ENCODE measurements around the gene NIPAL4.

DNA sequence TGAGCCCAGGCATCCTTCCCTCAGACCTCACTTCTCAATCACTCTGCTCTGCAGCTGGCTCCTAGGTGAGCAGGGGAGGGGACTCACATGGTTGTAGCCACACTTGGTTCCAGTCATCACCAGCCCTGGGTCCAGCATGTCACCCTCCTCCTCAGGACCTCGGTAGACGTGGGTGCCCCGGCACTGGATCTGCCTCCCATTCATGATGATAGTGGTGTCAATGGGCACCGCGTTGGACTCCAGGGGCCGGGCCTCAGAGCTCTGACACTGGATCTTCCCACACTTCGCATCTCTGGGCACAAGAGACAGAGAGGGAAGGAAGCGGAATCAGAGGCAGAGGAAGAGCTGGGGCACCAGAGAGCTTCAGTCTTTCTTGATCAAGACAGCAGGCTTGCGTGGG lies 32.9 kb downstream of the NIPAL4 start:
- TF ChIP-seq, protein P1, sequence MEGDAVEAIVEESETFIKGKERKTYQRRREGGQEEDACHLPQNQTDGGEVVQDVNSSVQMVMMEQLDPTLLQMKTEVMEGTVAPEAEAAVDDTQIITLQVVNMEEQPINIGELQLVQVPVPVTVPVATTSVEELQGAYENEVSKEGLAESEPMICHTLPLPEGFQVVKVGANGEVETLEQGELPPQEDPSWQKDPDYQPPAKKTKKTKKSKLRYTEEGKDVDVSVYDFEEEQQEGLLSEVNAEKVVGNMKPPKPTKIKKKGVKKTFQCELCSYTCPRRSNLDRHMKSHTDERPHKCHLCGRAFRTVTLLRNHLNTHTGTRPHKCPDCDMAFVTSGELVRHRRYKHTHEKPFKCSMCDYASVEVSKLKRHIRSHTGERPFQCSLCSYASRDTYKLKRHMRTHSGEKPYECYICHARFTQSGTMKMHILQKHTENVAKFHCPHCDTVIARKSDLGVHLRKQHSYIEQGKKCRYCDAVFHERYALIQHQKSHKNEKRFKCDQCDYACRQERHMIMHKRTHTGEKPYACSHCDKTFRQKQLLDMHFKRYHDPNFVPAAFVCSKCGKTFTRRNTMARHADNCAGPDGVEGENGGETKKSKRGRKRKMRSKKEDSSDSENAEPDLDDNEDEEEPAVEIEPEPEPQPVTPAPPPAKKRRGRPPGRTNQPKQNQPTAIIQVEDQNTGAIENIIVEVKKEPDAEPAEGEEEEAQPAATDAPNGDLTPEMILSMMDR (IDR thresholded peaks at IDR 0.05): no peak
- TF ChIP-seq EZH2 (IDR thresholded peaks at IDR 0.05): no peak

Measured in neural progenitor cell (in vitro differentiated cells).